SHP77 (cell line): ENCODE results near the gene TFAM.
"Not testable (repeated sequence)": the region's sequence is repeated elsewhere in the genome, so short reads cannot be mapped to it uniquely, and the experiment has no call there.

Experiments used
- DNase-seq, 2 experiments: peaks; one replicate each; lab custom pipeline; 2025; lab: John Stamatoyannopoulos, UW

TFAM gene

GRCh38 chr10:58372607-58373441 is 12.4 kb upstream of the TFAM start:
- DNase-seq: no peak

DNA sequence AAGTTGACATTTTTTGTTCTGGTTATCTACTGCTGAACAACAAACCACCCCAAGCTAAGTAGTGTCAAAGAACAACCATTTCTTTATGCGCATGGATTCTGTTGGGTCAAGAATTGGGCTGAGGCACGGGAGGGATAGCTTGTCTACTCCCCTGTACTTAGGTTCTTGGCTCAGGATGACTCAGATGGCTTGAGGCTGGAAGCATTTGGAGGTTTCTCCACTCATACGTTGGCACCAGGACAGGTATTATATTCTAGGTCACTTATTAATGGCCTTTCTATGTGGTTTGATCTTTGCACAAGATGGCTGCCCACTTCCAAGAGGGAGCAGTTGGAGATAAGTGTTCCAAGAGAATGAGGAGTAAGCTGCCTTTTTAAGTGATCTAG is 11.8 kb upstream of the TFAM start:
- DNase-seq: no peak

DNA sequence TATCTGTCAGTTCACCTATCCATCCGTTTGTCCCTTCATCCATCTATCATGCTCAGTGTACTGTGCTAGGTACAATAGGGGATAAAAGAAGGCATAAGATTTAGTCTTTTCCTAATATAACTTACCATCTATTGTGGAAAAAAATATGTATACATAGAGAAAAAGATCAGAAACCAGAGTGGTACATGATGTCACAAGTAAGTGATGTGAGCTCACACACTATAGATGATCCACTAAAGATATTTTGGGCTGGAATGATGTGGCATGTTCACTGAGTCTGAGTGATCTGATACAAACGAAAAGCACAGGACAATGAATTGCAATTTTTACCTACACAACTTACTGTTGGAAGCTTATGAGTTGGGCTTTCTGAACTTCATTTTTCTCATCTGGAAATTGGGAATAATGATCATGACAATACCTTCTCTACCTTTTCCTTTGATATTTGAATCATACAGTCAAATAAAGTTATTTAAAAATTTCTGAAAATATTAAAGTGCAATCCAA is 2.7 kb upstream of the TFAM start:
- DNase-seq: no peak

GRCh38 chr10:58384095-58384494 is 1.1 kb upstream of the TFAM start:
- no peak for DNase-seq

- DNase-seq: no peak
Observed at GRCh38 chr10:58384544-58384998, 639 bp upstream of the TFAM start.

DNA sequence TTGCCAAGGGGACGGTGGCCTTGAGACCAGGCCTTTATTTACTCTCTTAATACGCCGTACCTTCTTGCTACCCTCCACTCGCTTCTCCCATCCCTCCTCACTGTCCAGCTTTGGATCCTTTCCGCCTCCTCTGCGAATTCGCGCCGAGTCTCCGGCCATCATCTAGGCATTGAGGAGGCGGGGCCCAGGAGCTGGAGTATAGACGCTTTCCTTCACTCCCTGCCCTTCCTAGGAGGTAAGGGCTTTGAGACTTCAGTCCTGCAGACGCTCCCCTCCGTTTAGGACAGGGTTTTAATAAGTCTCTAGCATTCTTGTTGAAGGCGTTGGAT is 538 bp downstream of the TFAM start:
- DNase-seq: no peak

GRCh38 chr10:58389024-58389423 is 3.8 kb downstream of the TFAM start:
- DNase-seq: no peak

- no peak for DNase-seq
Observed at GRCh38 chr10:58393317-58393716, 8.1 kb downstream of the TFAM start.

DNA sequence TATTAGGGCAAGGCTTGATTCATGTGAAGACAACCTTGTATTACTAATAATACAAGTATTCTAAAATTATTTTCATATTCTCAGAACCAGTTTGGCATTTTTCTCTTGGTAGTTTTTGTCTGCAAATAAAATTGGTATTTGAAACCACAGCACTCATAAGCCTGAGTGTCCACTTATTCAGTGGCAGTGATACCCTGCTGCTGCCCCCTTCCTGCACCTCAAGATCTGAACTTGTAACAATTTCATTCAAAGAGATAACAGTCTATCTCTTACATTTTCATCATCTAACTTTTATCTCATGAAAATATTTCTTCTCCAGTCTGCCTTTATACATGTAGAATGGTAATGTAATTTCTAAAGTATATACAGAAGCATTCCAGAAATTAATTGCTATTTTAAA is 9.3 kb downstream of the TFAM start:
- DNase-seq: no peak

DNA sequence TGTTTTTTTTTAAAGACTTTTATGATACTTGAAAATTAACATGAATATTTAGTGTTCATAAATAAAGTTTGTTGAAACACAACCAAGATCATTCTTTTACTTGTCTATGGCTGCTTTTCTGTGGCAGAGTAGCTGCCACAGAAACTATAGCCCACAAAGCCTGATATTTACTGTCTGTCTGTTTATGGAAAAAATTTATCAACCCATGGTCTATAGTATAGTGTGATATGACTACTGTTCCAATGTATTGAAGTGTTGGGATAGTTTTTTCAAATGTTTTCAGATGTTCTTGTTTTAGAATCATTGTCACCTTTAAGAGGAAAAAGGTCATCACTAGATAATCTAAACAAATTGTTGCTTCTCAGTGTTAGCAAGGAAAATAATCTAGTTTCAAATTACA is 10.8 kb downstream of the TFAM start:
- no peak for DNase-seq

- no peak for DNase-seq
Observed at GRCh38 chr10:58397830-58398229, 12.6 kb downstream of the TFAM start.

DNA sequence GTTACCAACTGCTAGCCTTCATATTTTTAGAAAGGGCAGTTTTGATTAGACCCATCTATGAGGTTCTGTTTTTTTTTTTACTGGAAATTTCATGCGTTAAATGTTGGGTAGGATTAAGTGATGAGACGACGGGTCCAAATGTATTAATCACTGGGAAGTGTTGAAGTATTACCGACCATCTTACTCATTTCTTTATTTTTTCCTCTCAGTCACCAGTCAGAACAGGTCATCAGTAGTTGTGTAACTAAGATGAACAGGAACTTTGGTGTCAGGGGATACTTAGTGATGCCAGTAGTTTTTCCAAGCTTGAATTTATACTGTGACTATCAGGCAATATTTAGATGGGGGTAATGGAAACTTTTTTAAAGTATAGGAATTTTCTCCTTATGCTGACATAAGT is 14.2 kb downstream of the TFAM start:
- DNase-seq: no peak

- DNase-seq: no peak
Observed at GRCh38 chr10:58400609-58401008, 15.4 kb downstream of the TFAM start.

DNA sequence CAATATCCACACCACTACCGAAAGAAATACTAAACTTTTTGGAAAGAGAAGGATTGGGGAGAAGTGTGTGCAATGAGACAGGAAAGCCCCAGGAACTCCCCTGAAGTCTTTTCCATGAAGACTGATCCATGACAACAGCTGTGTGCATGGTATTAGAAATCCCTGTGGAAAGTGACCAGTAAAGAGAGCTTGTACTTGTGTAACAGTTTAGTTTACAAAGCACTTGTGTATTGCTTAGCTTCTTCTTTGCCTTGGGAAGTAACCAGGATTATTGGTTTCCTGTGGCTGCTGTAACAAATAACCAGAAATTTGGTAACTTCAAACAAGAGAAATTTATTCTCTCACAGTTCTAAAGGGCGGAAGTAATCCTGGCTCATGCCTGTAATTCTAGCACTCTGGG is 18.8 kb downstream of the TFAM start:
- no peak for DNase-seq

DNA sequence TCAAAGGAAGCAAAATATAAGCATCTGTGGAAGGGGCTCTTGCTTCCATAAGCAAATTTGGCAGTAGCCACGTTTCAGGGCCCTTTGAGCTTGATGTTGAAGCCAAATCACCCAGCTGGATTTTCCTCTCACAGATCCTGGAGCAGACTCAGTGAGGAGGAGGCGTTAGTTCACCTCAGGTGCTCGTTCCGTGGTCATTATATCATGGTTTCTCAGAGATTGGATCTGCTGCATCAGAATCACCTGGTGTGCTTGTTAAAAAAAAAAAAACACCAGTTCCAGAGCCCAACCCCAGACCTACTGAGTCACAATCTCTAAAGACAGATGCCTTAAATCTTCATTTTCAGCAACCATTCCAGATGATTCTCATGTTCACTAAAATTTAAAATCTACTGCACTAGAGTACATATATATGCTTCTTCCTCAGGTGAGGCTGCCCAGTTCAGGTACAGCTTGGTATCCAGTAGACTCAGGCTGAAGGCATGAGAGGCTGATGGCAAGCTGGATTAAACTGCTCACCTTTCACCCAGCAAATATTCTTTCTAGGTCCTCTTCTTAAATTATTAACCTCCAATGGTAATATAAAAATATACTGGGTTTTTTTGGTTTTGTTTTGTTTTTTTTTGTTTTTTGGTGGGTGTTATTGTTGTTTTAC is 24.9 kb downstream of the TFAM start:
- DNase-seq: no peak

DNA sequence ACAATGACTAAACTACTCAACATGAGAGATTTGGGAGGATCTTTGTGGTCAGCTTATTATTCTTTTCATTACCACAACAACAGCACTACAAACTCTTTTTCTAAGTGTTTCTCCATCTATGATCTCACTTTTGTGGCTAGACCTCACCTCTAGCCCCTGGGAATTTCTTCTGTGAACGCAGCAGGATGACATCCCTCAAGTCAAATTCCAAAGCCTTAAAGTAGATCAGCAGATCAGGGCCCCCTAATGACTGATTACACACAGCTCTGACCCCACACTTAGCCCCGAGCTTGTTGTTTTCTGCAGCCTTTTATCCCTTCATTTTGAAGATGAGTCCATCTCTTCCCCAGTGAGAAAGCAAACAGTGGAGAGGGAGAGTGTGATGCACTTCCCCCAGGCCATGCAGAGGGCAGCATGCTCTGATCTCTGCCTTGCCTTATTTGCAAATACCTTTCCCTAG is 27.3 kb downstream of the TFAM start:
- no peak for DNase-seq

DNA sequence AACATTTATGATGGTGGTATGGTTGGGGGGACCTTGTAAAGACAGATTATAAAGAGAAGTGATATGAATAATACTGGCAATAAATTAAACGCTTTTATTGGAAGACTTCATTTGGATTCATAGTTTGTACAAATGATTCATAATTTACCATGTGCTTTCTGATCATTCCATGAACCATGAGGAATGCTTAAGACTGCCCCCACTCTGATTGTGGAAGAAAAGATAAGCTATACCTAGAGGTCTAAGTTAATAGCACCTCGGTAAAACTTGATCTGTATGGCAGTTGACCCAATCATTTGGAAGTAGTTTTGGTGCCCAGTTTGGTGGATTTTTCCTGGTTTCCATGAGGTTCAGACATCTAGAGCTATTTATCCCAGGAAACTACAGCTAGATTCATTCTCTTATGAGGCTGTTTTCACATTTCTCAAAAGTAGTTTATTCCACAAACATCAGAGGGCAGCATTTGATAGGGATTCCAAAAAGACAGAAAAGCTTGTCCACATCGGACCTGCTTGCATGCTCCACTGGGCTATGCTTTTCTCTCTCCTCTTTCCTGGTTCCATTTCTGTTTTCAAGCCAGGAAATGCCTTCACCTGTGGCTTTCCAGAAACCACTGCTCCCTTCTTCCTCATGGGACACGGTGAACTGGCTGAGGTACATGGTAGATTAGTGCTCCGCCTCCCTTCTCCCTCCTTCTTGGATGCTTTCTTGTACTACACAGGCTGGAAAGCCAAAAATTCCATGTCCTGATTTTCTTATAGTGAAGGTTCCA is 29.2 kb downstream of the TFAM start:
- DNase-seq: no peak

- no peak for DNase-seq
Observed at GRCh38 chr10:58415757-58416156, 30.5 kb downstream of the TFAM start.

DNA sequence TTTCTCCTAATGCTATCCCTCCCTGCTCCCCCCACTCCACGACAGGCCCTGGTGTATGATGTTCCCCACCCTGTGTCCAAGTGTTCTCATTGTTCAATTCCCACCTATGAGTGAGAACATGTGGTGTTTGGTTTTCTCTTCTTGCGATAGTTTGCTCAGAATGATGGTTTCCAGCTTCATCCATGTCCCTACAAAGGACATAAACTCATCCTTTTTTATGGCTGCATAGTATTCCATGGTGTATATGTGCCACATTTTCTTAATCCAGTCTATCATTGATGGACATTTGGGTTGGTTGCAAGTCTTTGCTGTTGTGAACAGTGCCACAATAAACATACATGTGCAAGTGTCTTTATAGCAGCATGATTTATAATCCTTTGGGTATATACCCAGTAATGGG is 32.7 kb downstream of the TFAM start:
- not testable (repeated sequence) for DNase-seq

DNA sequence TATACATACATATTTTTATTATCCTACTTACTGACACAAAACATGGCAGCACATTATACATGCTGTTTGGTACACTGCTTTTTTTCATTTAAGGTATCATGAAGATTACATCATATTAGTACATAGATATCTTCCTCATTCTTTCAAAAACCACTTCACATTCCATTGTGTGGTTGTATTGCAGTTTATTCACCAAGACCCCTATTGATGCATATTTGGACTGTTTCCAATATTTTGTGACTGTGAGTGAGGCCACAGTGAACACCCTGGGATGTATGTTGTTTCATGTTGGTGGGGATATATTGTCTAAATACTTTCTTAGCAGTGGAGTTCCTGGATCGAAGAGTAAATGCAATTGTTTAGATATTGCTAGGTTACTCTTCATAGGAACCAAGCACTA is 39.0 kb downstream of the TFAM start:
- no peak for DNase-seq

GRCh38 chr10:58428436-58428835 is 43.2 kb downstream of the TFAM start:
- not testable (repeated sequence) for DNase-seq

DNA sequence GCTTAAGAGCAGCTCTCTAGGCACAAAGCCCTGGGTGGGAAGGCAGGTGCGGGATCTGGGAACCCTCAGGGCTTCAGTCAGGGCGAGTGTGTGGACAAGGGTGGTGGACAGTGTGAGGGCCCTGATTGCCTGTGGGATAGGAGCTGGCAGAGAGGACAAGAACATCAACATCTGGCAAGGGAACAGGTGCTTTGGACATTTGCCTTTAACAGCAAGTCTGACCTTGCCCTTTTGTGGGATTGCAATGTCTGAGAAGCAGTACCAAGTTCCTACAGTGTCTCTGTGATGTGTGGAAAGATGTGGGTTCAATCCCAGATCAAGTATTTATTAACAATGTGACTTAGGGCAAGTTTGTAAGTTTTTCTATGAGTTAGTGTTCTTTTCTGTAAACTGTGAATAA is 46.7 kb downstream of the TFAM start:
- DNase-seq: no peak

GRCh38 chr10:58433066-58433465 is 47.9 kb downstream of the TFAM start:
- no peak for DNase-seq
